ENCODE results near the gene SGIP1. TPM values are rescaled to one million over a fixed set of nuclear protein-coding genes. Genes with fewer than 3 reads are reported as not detected.

The SGIP1 gene
- total and polyA plus RNA-seq, 2 of the 4 experiments (the other 2 are of a cell fraction), result 27.1 to 42.7 TPM

GRCh38 chr1:66760506-66760905 lies 226.6 kb downstream of the SGIP1 start:
- CTCF ChIA-PET, result no interaction called here
- Histone ChIP-seq H4K5ac (ENCODE audit: low read depth, low read length) (no peak overlapping the region), H3K36me3 (ENCODE audit: control insufficient read depth, insufficient read depth, low read length) (no peaks in the 10 kb centered on the region), H3K4me2 (ENCODE audit: low read depth, low read length) (no peak overlapping the region), H3K79me1 (ENCODE audit: low read depth in 1 of 2, low read length in 2 of 2) (no peaks in the 10 kb centered on the region), H3K4me1 (ENCODE audit: control insufficient read depth, insufficient read depth, low read length) (no peaks in the 10 kb centered on the region), H3K9me1 (ENCODE audit: insufficient read depth, low read length) (no peaks in the 10 kb centered on the region), H3K27ac (ENCODE audit: insufficient read depth, low read length) (no peak overlapping the region), H2AK5ac (ENCODE audit: low read depth, low read length) (no peak overlapping the region), H3K9me3 (ENCODE audit: control insufficient read depth, insufficient read depth, low read length) (no peaks in the 10 kb centered on the region), H3K9ac (ENCODE audit: low read depth, low read length) (no peak overlapping the region), H2BK120ac (ENCODE audit: low read depth, low read length) (no peak overlapping the region), H4K20me1 (ENCODE audit: insufficient read depth, low read length) (no peaks in the 10 kb centered on the region), H4K91ac (ENCODE audit: insufficient read depth, low read depth, low read length) (no peak overlapping the region), H3K4me3 (ENCODE audit: insufficient read depth, low read depth, low read length) (no peak overlapping the region), H3K23ac (ENCODE audit: low read depth, low read length) (no peak overlapping the region), H2BK20ac (ENCODE audit: low read depth, low read length) (no peak overlapping the region), H3K4ac (ENCODE audit: low read depth, low read length) (no peak overlapping the region), H2AFZ (replicated peaks; ENCODE audit: low read length, poor library complexity) (no peak overlapping the region), H3K14ac (replicated peaks; ENCODE audit: low read depth, low read length) (no peak overlapping the region), H3K18ac (ENCODE audit: low read depth, low read length) (no peak overlapping the region), H2AK9ac (replicated peaks; ENCODE audit: low read depth, low read length, poor library complexity) (no peak overlapping the region), H2BK15ac (ENCODE audit: low read depth, low read length) (no peak overlapping the region), H3K27me3 (ENCODE audit: control insufficient read depth, insufficient read depth, low read length) (no peaks in the 10 kb centered on the region), H3K56ac (ENCODE audit: extremely low read depth, insufficient read depth, low read length) (no peak overlapping the region), H2BK5ac (ENCODE audit: low read depth, low read length, poor library complexity, severe bottlenecking) (no peak overlapping the region), H4K8ac (ENCODE audit: low read depth in 2 of 2, low read length in 2 of 2) (no peak overlapping the region)
- no TSS peak for BruUV-seq (replicated peaks)
- dilution Hi-C loops (cut with HindIII; ENCODE audit: low sequenced_read_pairs, unreplicated experiment) (no loop called here), intact Hi-C loops (cut with micrococcal nuclease) (no loop called here), in situ Hi-C loops (cut with MboI; ENCODE audit: low sequenced_read_pairs) (loop anchor here (5.0 to 25.0 kb wide), 2 partner anchors 387 to 727 kb away; no protein-coding TSS in a partner anchor)
- DNase-seq (no peak), ATAC-seq (ENCODE audit: low read depth) (no peak)
- WGBS, 2 experiments (ENCODE audit: extremely low coverage in 2 of 2, insufficient read length in 1 of 2), result no CpG with 5 or more reads among the region's 1 CpG
- POLR2A ChIA-PET (ENCODE audit: unreplicated experiment), result no interaction called here
- TF ChIP-seq RFX5 (IDR thresholded peaks at IDR 0.05; ENCODE audit: low read depth, low read length), result no peak

Data from IMR-90 (cell line).